Activated gamma-delta T cell treated with Interleukin-2 at 50 U/mL for 16 hours (primary cell): Measurements from ENCODE around the gene COMMD2.

Experiments used
- DNase-seq: peaks from one replicate; pipeline ENCODE4 v3.0.0-alpha.2; 2020

COMMD2 gene

DNA sequence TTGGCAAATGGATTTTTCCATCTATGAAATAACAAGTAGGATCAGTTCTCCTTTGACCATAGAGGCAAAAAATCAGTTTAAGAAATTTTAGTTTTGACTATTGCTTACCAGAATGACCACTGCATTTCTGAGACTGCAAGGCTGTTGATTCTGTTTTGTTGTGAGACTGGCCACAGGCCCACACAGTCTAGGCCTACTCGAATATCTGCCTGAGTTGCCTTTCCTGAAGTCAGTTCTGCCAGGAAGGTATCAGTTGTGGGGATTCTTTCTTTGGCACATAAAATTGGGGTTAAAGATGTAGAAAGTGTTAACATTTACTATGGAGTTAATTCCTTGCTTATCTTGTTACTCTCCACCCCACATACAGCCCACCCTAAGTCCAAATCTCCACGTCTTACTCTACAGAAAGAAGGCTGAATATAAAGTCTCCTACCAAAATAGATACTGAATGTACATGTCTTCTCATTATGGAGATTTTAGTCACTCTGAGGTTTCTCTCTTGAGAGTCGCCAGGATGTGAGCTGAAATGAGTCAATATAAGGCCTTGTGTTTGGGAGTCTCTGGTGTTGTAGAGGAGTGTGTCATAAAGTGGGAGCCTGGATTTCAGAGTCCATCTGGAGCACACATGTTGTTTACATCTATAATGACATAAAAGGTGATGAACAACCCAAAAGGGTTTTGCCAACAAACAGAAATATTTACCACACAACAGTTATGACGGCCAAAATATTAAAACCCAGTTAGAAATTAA lies 49.4 kb downstream of the COMMD2 start:
- DNase-seq, result no peak

DNA sequence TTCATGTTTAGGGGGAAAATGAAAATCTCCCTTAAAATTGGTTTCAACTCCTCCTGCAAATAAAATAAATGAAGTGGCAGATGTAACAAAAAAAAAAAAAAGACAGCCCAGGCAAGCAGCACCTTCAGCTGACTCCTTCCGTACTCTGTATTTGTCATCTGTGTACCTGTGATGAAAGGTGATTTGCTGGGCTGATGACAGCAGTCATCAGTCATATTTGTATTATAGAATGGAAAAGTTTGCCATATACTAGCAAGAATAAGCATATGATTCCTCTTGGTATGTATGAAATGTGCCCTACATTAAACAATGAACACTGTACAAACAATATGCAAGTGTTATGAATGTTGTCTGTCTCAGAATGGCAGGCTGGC lies 50.3 kb downstream of the COMMD2 start:
- DNase-seq, result no peak

GRCh38 chr3:149701206-149701976 lies 50.9 kb downstream of the COMMD2 start:
- no peak for DNase-seq
